ENCODE results near the gene TMED5.

DNA sequence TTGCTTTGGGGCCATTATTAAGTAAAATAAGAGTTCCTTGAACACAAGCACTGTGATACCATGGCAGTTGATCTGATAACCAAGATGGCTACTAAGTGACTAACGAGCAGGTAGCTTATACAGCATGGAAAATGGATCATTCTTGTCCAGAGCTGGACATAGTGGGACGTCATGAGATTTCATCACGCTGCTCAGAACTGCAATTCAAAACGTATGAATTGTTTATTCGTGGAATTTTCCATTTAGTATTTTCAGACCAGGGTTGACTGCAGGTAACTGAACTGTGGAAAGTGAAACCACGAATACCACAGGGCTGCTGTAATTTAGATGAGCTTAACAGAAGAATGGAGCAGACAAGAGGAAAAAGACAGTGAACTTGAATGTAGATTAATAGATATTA lies 39.2 kb upstream of the TMED5 start:
- no peak for TF ChIP-seq EP300 (IDR thresholded peaks at IDR 0.05)
- TF ChIP-seq, protein P1, sequence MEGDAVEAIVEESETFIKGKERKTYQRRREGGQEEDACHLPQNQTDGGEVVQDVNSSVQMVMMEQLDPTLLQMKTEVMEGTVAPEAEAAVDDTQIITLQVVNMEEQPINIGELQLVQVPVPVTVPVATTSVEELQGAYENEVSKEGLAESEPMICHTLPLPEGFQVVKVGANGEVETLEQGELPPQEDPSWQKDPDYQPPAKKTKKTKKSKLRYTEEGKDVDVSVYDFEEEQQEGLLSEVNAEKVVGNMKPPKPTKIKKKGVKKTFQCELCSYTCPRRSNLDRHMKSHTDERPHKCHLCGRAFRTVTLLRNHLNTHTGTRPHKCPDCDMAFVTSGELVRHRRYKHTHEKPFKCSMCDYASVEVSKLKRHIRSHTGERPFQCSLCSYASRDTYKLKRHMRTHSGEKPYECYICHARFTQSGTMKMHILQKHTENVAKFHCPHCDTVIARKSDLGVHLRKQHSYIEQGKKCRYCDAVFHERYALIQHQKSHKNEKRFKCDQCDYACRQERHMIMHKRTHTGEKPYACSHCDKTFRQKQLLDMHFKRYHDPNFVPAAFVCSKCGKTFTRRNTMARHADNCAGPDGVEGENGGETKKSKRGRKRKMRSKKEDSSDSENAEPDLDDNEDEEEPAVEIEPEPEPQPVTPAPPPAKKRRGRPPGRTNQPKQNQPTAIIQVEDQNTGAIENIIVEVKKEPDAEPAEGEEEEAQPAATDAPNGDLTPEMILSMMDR (IDR thresholded peaks at IDR 0.05): no peak
- TF ChIP-seq POLR2A (IDR thresholded peaks at IDR 0.05): no peak

Measured in tibial nerve (tissue), 4 donors.